Subcutaneous adipose tissue (tissue), 4 donors: ENCODE measurements around the gene LDB2. TPM values are rescaled to one million over a fixed set of nuclear protein-coding genes. Genes with fewer than 3 reads are reported as not detected.

Source experiments
- total RNA-seq, 4 donors: library from RNA; depleted of rRNA; stranded (reverse); fragments of >200 nt; gene quantifications; one replicate each; pipeline ENCODE4 v1.1.0, GENCODE V29; 2016
- TF ChIP-seq, protein P1 (sequence below): fragments of 450-650 bp; IDR thresholded peaks from one replicate; pipeline ENCODE4 v1.5.1; 2016; ENCODE audit warnings: low read depth, mild to moderate bottlenecking, control low read depth, antibody characterized with exemption, moderate library complexity

LDB2 gene
- total RNA-seq, 4 donors from 2014 or later: 19.0 to 122 (median 42.6) TPM

DNA sequence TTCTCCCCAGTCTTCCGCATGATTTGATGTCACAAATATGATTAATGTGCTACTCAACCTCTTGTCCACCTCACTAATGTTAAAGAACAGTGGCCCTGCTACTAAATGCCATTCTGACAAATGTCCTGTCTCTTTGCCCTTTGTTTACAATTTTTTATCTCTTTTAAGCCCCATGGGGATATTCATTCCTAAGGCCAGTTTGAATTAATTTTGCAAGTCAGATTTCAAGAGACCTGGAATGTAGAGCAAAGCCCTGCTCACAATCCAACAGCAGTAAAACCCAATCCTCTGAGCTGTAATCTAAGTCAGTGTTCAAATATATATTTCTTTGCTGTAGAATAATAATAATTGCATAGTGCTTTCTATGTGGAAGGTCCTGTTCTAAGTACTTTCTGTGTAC is 81.2 kb downstream of the LDB2 start:
- TF ChIP-seq, protein P1, sequence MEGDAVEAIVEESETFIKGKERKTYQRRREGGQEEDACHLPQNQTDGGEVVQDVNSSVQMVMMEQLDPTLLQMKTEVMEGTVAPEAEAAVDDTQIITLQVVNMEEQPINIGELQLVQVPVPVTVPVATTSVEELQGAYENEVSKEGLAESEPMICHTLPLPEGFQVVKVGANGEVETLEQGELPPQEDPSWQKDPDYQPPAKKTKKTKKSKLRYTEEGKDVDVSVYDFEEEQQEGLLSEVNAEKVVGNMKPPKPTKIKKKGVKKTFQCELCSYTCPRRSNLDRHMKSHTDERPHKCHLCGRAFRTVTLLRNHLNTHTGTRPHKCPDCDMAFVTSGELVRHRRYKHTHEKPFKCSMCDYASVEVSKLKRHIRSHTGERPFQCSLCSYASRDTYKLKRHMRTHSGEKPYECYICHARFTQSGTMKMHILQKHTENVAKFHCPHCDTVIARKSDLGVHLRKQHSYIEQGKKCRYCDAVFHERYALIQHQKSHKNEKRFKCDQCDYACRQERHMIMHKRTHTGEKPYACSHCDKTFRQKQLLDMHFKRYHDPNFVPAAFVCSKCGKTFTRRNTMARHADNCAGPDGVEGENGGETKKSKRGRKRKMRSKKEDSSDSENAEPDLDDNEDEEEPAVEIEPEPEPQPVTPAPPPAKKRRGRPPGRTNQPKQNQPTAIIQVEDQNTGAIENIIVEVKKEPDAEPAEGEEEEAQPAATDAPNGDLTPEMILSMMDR: no peak

- TF ChIP-seq, protein P1: no peak
Measured at GRCh38 chr4:16814361-16814760, 84.1 kb downstream of the LDB2 start.

DNA sequence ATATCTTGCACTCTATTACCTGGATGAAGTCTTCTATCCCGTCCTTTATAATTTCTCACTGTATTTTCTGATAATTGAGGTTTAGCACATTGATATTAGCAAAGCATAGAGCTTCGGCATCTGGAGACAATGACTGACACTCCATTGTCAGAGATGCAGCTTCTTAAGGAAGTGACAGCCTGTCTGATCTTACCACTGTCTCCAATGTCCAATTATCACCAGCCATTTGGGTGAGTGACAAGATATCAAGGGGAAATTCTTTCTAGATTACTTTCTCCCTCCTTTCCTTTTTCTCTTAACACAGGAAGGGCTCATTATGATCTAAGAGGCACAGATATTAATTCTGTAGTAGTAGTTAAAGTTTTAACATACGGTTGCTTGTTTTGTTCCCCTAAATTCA is 86.4 kb downstream of the LDB2 start:
- TF ChIP-seq, protein P1: no peak

DNA sequence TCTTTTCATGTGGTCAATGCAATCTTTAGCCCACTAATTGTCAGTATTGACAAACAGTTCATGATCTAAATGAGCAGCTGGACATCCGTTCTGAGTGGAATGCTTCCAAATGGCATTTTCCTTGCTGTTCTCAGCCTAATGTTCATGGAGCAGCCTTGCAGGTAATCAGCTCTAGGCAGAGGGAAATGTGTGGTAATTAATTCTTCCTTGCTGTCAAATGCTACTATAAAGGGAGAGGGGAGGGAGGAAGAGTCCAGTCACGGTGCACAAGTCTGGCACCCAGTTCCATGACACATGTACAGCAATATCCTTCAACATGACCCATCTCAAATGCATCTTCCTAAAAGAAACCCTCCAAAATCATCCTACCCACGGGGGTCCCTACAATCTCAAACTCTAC is 88.5 kb downstream of the LDB2 start:
- TF ChIP-seq, protein P1: no peak

GRCh38 chr4:16809064-16809463 is 89.4 kb downstream of the LDB2 start:
- TF ChIP-seq, protein P1: no peak

DNA sequence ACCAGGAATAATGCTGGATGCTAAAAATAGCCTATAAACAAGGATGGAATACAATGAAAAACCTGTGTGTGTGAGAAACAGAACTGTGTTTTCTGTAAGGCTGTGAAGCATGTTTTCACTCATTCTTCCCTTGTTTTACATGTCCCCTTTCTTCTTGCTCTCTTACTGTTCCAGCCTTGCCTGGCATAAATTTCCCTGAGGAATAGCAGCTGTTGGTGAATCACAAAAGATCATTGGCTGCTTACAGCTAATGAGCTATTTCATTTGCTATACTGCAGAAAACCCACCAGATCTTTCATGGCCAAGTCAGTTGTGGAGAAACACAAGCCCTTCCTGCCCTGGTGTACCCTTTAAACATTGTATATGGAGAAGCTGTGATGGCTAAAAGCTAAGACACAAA is 91.1 kb downstream of the LDB2 start:
- TF ChIP-seq, protein P1: no peak

- TF ChIP-seq, protein P1: no peak
Measured at GRCh38 chr4:16804581-16804980, 93.9 kb downstream of the LDB2 start.

DNA sequence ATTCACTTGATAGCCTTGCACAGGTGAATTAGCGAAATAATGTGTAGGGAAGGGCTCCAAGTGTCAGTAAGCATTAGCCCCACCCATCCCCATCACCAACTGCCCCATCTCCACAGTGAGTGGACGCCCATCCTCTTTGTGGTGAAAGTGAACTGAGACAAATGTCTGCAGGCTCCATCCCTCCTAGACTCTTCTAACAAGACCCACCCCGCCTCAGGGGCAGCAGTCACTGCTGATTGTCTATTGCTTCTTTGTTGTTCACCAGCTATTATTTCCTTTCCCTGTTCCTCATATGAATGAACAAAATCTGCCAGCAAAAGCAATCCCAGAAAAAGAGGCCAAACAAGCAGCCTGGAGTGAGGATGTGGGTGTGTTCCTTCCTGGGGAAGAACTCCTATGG is 96.4 kb downstream of the LDB2 start:
- TF ChIP-seq, protein P1: no peak
